B cell (primary cell): Measurements from ENCODE around the gene TRAF5. TPM values are rescaled to one million over a fixed set of nuclear protein-coding genes. Genes with fewer than 3 reads are reported as not detected.

Experiments
- ATAC-seq: fragments of 200-7000 bp; cut with Tn5 transposase; one replicate; pipeline ENCODE4 v1.10.0; 2021; ENCODE audit warnings: low read depth, mild to moderate bottlenecking, moderate number of reproducible peaks, moderate library complexity
- CTCF ChIA-PET: fragments of 350-600 bp; sonication (Branson Sonifier 250); formaldehyde crosslinking; loops from one replicate; lab custom pipeline; 2021; ENCODE audit warnings: antibody characterized with exemption, inconsistent platforms; lab: Charles Lee
- POLR2A ChIA-PET: fragments of 350-600 bp; sonication (Branson Sonifier 250); formaldehyde crosslinking; loops from one replicate; lab custom pipeline; 2021; ENCODE audit warnings: antibody characterized with exemption; lab: Charles Lee
- DNase-seq: peaks from one replicate; pipeline ENCODE4 v3.0.0; 2013
- H2AFZ ChIP-seq: 2 replicates; pipeline ENCODE4 v1.6.1; 2012; ENCODE audit warnings: mild to moderate bottlenecking, low read depth, low read length; ENCODE audit not compliant: insufficient read depth, poor library complexity, severe bottlenecking
- H3K27ac ChIP-seq, 2 donors: 1 replicate in 1 of 2; 2 replicates in 1 of 2; pipeline ENCODE4 v1.5.1; 2012 to 2013; ENCODE audit warnings: low read length in 2 of 2, mild to moderate bottlenecking in 2 of 2, moderate library complexity in 1 of 2
- H3K27me3 ChIP-seq, 4 experiments: fragments of 200-600 bp in 1 of 4; sonication (generic) in 1 of 4; replicated peaks in 1 of 4; 1 replicate in 2 of 4; 2 replicates in 2 of 4; pipeline versions ENCODE4 v1.6.1 to v1.7.0; 2013 to 2016; ENCODE audit warnings: low read length in 3 of 4, mild to moderate bottlenecking in 2 of 4, mixed read lengths in 1 of 4, moderate library complexity in 1 of 4; ENCODE audit not compliant: insufficient read depth in 4 of 4, control insufficient read depth in 3 of 4; ENCODE audit errors: control extremely low read depth in 1 of 4
- H3K36me3 ChIP-seq, 2 experiments: replicated peaks in 1 of 2; 1 replicate in 1 of 2; 2 replicates in 1 of 2; pipeline versions ENCODE4 v1.6.1 to v1.7.1; 2013; ENCODE audit warnings: low read length in 1 of 2; ENCODE audit not compliant: insufficient read depth in 2 of 2, control insufficient read depth in 1 of 2; ENCODE audit errors: control extremely low read depth in 1 of 2, extremely low read depth in 1 of 2
- H3K4me1 ChIP-seq, 2 donors: fragments of 200-600 bp in 1 of 2; sonication (generic) in 1 of 2; 1 replicate in 1 of 2; 2 replicates in 1 of 2; pipeline versions ENCODE4 v1.5.1 to v1.6.1; 2013 to 2017; ENCODE audit warnings: low read length in 2 of 2; ENCODE audit not compliant: control insufficient read depth in 2 of 2, insufficient read depth in 2 of 2
- H3K4me2 ChIP-seq: replicated peaks from 2 replicates; pipeline ENCODE3; 2012; ENCODE audit warnings: mild to moderate bottlenecking, low read depth, low read length; ENCODE audit not compliant: poor library complexity, severe bottlenecking
- H3K4me3 ChIP-seq, 5 experiments: fragments of 200-600 bp in 1 of 5; sonication (generic) in 1 of 5; 1 replicate in 3 of 5; 2 replicates in 2 of 5; pipeline versions ENCODE4 v1.5.1 to v1.7.0; 2011 to 2016; ENCODE audit warnings: low read length in 4 of 5, mild to moderate bottlenecking in 4 of 5, low read depth in 2 of 5, control low read depth in 1 of 5, moderate library complexity in 1 of 5; ENCODE audit not compliant: insufficient read depth in 1 of 5; ENCODE audit errors: control extremely low read depth in 1 of 5, extremely low read depth in 1 of 5
- H3K79me2 ChIP-seq: fragments of 200-600 bp; sonication (generic); one replicate; pipeline ENCODE4 v1.6.0; 2016; ENCODE audit warnings: low read length; ENCODE audit not compliant: control insufficient read depth, insufficient read depth
- H3K9ac ChIP-seq: fragments of 200-600 bp; sonication (generic); 2 replicates; pipeline ENCODE4 v1.6.1; 2017; ENCODE audit warnings: mild to moderate bottlenecking, low read length, moderate library complexity
- H3K9me3 ChIP-seq, 3 donors: one replicate each; pipeline versions ENCODE4 v1.6.1 to v1.7.1; 2013; ENCODE audit warnings: low read length in 2 of 3; ENCODE audit not compliant: control insufficient read depth in 2 of 3, insufficient read depth in 1 of 3; ENCODE audit errors: control extremely low read depth in 1 of 3
- H4K20me1 ChIP-seq: 2 replicates; pipeline ENCODE4 v1.6.0; 2012; ENCODE audit warnings: mild to moderate bottlenecking, low read length; ENCODE audit not compliant: insufficient read depth, control insufficient read depth, poor library complexity, severe bottlenecking
- H3K27ac Mint-ChIP-seq: one replicate; pipeline ENCODE4 v1.8.0; 2021; ENCODE audit warnings: mixed read lengths
- H3K27me3 Mint-ChIP-seq: one replicate; pipeline ENCODE4 v1.8.0; 2021; ENCODE audit warnings: mixed read lengths
- H3K4me1 Mint-ChIP-seq: one replicate; pipeline ENCODE4 v1.8.0; 2021; ENCODE audit warnings: mixed read lengths
- H3K4me3 Mint-ChIP-seq: one replicate; pipeline ENCODE4 v1.8.0; 2021; ENCODE audit warnings: mixed read lengths
- H3K9me3 Mint-ChIP-seq: one replicate; pipeline ENCODE4 v1.8.0; 2022; ENCODE audit warnings: mixed read lengths; ENCODE audit not compliant: insufficient read depth
- EZH2 ChIP-seq: IDR thresholded peaks from 2 replicates; pipeline ENCODE4 v1.6.1; 2012; ENCODE audit warnings: borderline replicate concordance, low read depth, mild to moderate bottlenecking, moderate library complexity, low read length; ENCODE audit not compliant: insufficient read depth, poor library complexity, severe bottlenecking
- WGBS: methylation state at CpG from one replicate; pipeline ENCODE4 v1.1.5; 2013; ENCODE audit warnings: missing lambda C conversion rate; ENCODE audit not compliant: insufficient coverage; 5-methylcytosine and 5-hydroxymethylcytosine counted together
- intact Hi-C: fragments of 100-400 bp; cut with micrococcal nuclease; formaldehyde crosslinking; loops from one replicate; pipeline ENCODE4 v1.10.0; 2022
- polyA plus RNA-seq: library from polyadenylated mRNA; depleted of rRNA; stranded (reverse); fragments of >200 nt; gene quantifications from 2 replicates; pipeline ENCODE4 v1.2.3, GENCODE V29; 2012
- total RNA-seq, 2 donors: library from RNA; stranded (reverse); fragments of 120-200 nt in 1 of 2; gene quantifications; 1 replicate in 1 of 2; 2 replicates in 1 of 2; pipeline versions ENCODE4 v1.2.3 to v1.2.4, GENCODE V29; 2013 to 2022
- TF ChIP-seq, protein P1 (sequence below): fragments of 200-600 bp; IDR thresholded peaks from one replicate; pipeline ENCODE4 v1.8.0; 2022; ENCODE audit warnings: antibody characterized with exemption, mild to moderate bottlenecking

TRAF5 gene
- total and polyA plus RNA-seq, 2 donors (not counting 1 experiment from before 2014, with no cell fraction given): 129 to 143 TPM

DNA sequence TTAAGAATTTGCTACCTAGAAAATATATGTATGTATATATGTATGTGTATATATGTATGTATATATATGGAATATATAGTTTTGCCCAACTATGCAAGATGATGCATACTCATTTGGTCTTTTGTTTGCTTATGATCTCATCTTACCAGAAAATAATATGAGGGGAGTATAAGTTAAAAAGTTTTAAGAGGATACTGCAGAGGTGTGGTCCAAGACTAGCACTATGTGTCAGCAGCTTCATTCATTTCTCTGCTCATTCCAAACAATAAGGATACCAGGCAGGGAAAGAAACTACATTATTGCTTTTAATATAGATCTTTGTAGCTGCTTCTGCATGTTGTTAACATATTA lies 44.6 kb upstream of the TRAF5 start:
- DNase-seq (no peak), ATAC-seq (no peak)
- Histone ChIP-seq H3K36me3 (peaks cover 8 to 56% of the 10 kb centered on the region in 2 experiments), H3K4me3 (no peak overlapping the region), H3K4me2 (no peak overlapping the region), H3K9me3 (no peaks in the 10 kb centered on the region), H3K27ac (no peak overlapping the region), H4K20me1 (peaks cover 2% of the 10 kb centered on the region), H3K4me1 (peaks cover 0 to 2% of the 10 kb centered on the region in 2 donors), H2AFZ (no peak overlapping the region), H3K27me3 (no peaks in the 10 kb centered on the region), H3K9ac (no peak overlapping the region), H3K79me2 (peaks cover 2% of the 10 kb centered on the region)
- no peak overlapping the region for H3K4me3 Mint-ChIP-seq
- ChIA-PET CTCF (interaction anchor here (0.9 kb wide), 1 partner anchor 1534 kb away, joined by 3 read pairs; no protein-coding TSS in a partner anchor), POLR2A (interaction anchor here (0.7 to 1.3 kb wide), 2 partner anchors 9 to 21 kb away, joined by 3 to 5 read pairs; no protein-coding TSS in a partner anchor)
- no peak overlapping the region for H3K27ac Mint-ChIP-seq
- intact Hi-C loops: no loop called here
- no peaks in the 10 kb centered on the region for H3K27me3 Mint-ChIP-seq
- no peaks in the 10 kb centered on the region for H3K9me3 Mint-ChIP-seq
- peaks cover 4% of the 10 kb centered on the region for H3K4me1 Mint-ChIP-seq
- TF ChIP-seq, protein P1, sequence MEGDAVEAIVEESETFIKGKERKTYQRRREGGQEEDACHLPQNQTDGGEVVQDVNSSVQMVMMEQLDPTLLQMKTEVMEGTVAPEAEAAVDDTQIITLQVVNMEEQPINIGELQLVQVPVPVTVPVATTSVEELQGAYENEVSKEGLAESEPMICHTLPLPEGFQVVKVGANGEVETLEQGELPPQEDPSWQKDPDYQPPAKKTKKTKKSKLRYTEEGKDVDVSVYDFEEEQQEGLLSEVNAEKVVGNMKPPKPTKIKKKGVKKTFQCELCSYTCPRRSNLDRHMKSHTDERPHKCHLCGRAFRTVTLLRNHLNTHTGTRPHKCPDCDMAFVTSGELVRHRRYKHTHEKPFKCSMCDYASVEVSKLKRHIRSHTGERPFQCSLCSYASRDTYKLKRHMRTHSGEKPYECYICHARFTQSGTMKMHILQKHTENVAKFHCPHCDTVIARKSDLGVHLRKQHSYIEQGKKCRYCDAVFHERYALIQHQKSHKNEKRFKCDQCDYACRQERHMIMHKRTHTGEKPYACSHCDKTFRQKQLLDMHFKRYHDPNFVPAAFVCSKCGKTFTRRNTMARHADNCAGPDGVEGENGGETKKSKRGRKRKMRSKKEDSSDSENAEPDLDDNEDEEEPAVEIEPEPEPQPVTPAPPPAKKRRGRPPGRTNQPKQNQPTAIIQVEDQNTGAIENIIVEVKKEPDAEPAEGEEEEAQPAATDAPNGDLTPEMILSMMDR: no peak
- no peak for TF ChIP-seq EZH2

DNA sequence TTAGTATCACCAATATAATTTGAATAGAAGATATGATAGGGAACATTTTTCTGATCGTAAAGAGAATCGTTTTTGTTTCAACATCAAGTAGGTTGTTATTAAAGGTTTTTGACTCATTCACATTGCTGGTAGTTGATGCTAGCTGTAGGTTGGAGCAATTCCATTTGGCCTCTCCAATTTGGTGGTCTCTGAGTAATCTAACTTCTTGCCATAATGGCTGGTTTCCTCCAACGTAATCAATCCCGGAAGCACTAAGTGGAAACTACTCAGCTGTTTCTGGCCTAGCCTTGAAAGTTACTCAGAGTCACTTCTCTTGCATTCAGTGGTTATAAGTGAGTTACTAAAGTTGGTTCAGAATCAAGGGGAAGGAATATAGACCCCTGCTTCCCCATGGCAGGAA lies 41.4 kb upstream of the TRAF5 start:
- no peak for DNase-seq
- peaks cover 0 to 5% of the 10 kb centered on the region in 2 donors for H3K4me1 ChIP-seq
- peaks cover 7% of the 10 kb centered on the region for H4K20me1 ChIP-seq
- Mint-ChIP-seq H3K4me3 (no peak overlapping the region), H3K27ac (no peak overlapping the region), H3K4me1 (peaks cover 9% of the 10 kb centered on the region), H3K27me3 (no peaks in the 10 kb centered on the region), H3K9me3 (no peaks in the 10 kb centered on the region)
- peaks cover 6% of the 10 kb centered on the region for H3K79me2 ChIP-seq
- no peak for TF ChIP-seq EZH2
- TF ChIP-seq, protein P1: no peak
- intact Hi-C loops: no loop called here
- no peak for ATAC-seq
- no peak overlapping the region for H3K9ac ChIP-seq
- H2AFZ ChIP-seq: no peak overlapping the region
- H3K4me2 ChIP-seq: no peak overlapping the region
- H3K36me3 ChIP-seq: peaks cover 18 to 48% of the 10 kb centered on the region in 2 experiments
- ChIA-PET CTCF (interaction anchor here (1.6 kb wide), 1 partner anchor 21 kb away, joined by 7 read pairs; no protein-coding TSS in a partner anchor), POLR2A (no interaction called here)
- WGBS: 90% methylated on average over 2 of the region's 4 CpGs
- H3K4me3 ChIP-seq: no peak overlapping the region
- no peaks in the 10 kb centered on the region for H3K27me3 ChIP-seq
- H3K27ac ChIP-seq: no peak overlapping the region
- H3K9me3 ChIP-seq: no peaks in the 10 kb centered on the region
